Thyroid gland (tissue), 4 donors: ENCODE data around the gene UCP3. TPM values are rescaled to one million over a fixed set of nuclear protein-coding genes. Genes with fewer than 3 reads are reported as not detected.

Experiments
- DNase-seq, 2 donors: peaks; one replicate each; pipeline ENCODE4 v3.0.0-alpha.2; 2019
- H3K27ac ChIP-seq, 3 donors: fragments of 200-600 bp; sonication (generic); 1 replicate in 2 of 3; 2 replicates in 1 of 3; pipeline ENCODE4 v1.5.1; 2016 to 2019; ENCODE audit warnings: mild to moderate bottlenecking in 1 of 3, moderate library complexity in 1 of 3
- H3K27me3 ChIP-seq: fragments of 200-600 bp; sonication (generic); one replicate; pipeline ENCODE4 v1.5.1; 2019
- H3K36me3 ChIP-seq, 2 donors: fragments of 200-600 bp; sonication (generic); one replicate each; pipeline ENCODE4 v1.5.1; 2016 to 2019
- H3K4me1 ChIP-seq, 2 donors: fragments of 200-600 bp; sonication (generic); one replicate each; pipeline ENCODE4 v1.5.1; 2017 to 2019
- H3K4me3 ChIP-seq, 3 donors: fragments of 200-600 bp; sonication (generic); replicated peaks in 1 of 3; 1 replicate in 2 of 3; 2 replicates in 1 of 3; pipeline ENCODE4 v1.5.1; 2016; ENCODE audit warnings: mild to moderate bottlenecking in 1 of 3
- H3K9me3 ChIP-seq: fragments of 200-600 bp; sonication (generic); one replicate; pipeline ENCODE4 v1.5.1; 2017
- CTCF ChIP-seq, 6 experiments: fragments of 200-600 bp in 3 of 6; fragments of 450-650 bp in 3 of 6; sonication (generic) in 3 of 6; IDR thresholded peaks; one replicate each; pipeline ENCODE4 v1.5.1; 2016 to 2019; ENCODE audit warnings: antibody characterized with exemption in 6 of 6, mild to moderate bottlenecking in 2 of 6, inconsistent platforms in 1 of 6, moderate library complexity in 1 of 6
- POLR2A ChIP-seq, 2 donors: fragments of 450-650 bp; IDR thresholded peaks; one replicate each; pipeline ENCODE4 v1.6.1; 2017; ENCODE audit warnings: antibody characterized with exemption in 2 of 2, mild to moderate bottlenecking in 2 of 2, moderate library complexity in 1 of 2
- WGBS, 2 donors: methylation state at CpG; one replicate each; pipeline ENCODE4 v1.1.5; 2017; 5-methylcytosine and 5-hydroxymethylcytosine counted together
- intact Hi-C: fragments of 100-400 bp; cut with DNase I; formaldehyde crosslinking; loops from one replicate; pipeline ENCODE4 v1.15.1; 2023
- total RNA-seq, 4 donors: library from RNA; depleted of rRNA; stranded (reverse); fragments of >200 nt; gene quantifications; one replicate each; pipeline ENCODE4 v1.2.3, GENCODE V29; 2016

Gene UCP3
- total RNA-seq, 4 donors from 2014 or later = 3.1 to 3.6 (median 3.4) TPM

DNA sequence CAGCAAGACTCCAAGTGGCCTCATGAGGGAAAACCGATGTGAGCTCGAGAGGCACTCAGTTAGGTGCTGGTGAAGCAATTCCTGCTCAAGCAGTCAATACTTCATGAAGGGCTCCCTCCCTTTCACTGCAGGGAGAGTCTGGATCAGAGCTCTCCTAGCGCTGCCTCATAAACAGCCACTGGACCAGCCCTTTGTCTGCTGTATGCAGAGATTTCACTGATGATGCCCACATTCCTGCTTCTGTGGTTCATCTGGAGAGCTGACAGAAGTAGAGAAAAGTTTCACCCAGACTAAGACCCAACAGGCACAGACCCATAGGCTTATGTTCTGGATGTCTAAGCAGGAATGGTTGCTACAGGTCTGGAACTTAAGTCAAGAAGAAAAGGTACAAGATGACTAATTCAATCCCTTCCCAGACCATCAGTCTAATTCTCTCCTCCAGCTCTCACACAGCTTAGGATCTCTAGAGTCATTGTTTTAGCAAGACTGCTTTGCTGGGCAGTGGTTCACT, 30.3 kb downstream of the UCP3 start:
- Histone ChIP-seq H3K36me3 (peaks cover 30 to 43% of the 10 kb centered on the region in 2 donors), H3K4me3 (no peak overlapping the region), H3K9me3 (no peaks in the 10 kb centered on the region), H3K4me1 (peaks cover 21 to 35% of the 10 kb centered on the region in 2 donors), H3K27ac (peak overlapping the region in 2 of 3 donors; percentile 92 to 93), H3K27me3 (no peaks in the 10 kb centered on the region)
- 79 to 93% methylated on average over 3 of the region's 3 CpGs for WGBS, 2 donors
- intact Hi-C loops = no loop called here
- DNase-seq = no peak
- TF ChIP-seq POLR2A (IDR thresholded peaks at IDR 0.05) = no peak
- TF ChIP-seq CTCF (IDR thresholded peaks at IDR 0.05) = no peak

DNA sequence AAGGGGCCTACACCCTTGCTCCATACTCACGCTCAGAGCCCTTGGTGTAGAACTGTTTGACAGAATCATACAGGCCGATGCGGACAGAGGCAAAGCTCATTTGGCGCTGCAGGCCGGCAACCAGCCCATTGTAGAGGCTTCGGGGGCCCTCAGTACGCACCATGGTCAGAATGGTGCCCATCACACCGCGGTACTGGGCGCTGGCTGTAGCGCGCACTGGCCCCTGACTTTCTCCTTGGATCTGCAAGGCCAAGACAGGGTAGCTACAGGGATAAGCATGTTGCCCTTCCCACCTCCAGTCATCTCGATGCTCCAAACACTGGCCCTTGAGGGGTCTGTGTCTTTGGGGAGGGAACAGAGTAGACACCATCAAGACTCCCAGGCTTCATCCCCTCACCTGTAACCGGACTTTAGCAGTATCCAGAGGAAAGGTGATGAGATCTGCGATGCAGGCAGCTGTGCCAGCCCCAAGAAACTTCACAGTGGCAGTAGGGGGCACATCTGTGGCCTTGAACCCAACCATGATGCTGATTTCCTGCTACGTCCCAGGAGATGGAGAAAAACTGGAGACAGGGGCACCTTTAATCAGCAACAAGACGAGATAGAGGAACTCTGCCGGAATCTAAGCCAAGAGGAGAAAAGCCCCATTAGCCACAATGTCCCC, 30.9 kb downstream of the UCP3 start:
- Histone ChIP-seq H3K36me3 (peaks cover 30 to 43% of the 10 kb centered on the region in 2 donors), H3K4me1 (peaks cover 21 to 39% of the 10 kb centered on the region in 2 donors), H3K27ac (peak overlapping the region in 1 of 3 donors; percentile 93), H3K9me3 (no peaks in the 10 kb centered on the region), H3K4me3 (no peak overlapping the region), H3K27me3 (no peaks in the 10 kb centered on the region)
- 95 to 97% methylated on average over 18 of the region's 18 CpGs for WGBS, 2 donors
- intact Hi-C loops = no loop called here
- no peak for TF ChIP-seq CTCF (IDR thresholded peaks at IDR 0.05)
- TF ChIP-seq POLR2A (IDR thresholded peaks at IDR 0.05) = no peak
- no peak for DNase-seq

DNA sequence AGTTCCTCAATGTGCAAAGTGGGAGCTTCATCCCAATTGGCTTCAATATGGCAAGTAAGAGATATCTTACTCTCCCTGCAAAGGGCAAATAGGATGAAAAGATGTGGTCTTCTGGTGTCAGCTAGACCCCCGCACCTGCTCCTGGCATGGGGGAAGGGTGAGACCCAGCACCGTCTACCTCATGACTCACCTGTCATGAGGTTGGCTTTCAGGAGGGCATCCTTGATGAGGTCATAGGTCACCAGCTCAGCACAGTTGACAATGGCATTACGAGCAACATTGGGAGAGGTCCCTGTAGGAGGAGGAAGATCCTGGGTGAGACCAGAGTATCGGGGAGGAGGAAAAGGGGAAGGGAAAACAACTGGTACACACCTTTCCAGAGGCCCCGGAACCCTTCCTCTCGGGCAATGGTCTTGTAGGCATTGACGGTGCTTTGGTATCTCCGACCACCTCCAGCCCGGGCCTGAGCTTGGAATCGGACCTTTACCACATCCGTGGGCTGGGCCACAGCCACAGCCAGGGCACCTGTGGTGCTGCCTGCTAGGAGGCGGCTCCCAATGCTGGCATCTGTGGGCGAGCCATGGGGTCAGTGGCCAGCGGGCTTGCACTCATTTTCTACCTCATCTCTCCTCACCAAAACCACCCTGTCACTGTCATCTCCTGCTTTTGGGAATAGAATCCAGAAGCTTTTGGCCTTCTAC, 32.3 kb downstream of the UCP3 start:
- WGBS, 2 donors = 94 to 95% methylated on average over 13 to 14 of the region's 14 CpGs
- DNase-seq = no peak
- Histone ChIP-seq H3K27ac (no peak overlapping the region), H3K9me3 (no peaks in the 10 kb centered on the region), H3K4me1 (peaks cover 15 to 42% of the 10 kb centered on the region in 2 donors), H3K27me3 (no peaks in the 10 kb centered on the region), H3K36me3 (peaks cover 30 to 43% of the 10 kb centered on the region in 2 donors), H3K4me3 (no peak overlapping the region)
- TF ChIP-seq POLR2A (IDR thresholded peaks at IDR 0.05) (no peak), CTCF (IDR thresholded peaks at IDR 0.05) (no peak)
- intact Hi-C loops = no loop called here

- Histone ChIP-seq H3K36me3 (peaks cover 30 to 43% of the 10 kb centered on the region in 2 donors), H3K27ac (no peak overlapping the region), H3K27me3 (no peaks in the 10 kb centered on the region), H3K4me1 (peaks cover 4 to 37% of the 10 kb centered on the region in 2 donors), H3K4me3 (no peak overlapping the region), H3K9me3 (no peaks in the 10 kb centered on the region)
- no peak for TF ChIP-seq POLR2A (IDR thresholded peaks at IDR 0.05)
- TF ChIP-seq CTCF (IDR thresholded peaks at IDR 0.05) = no peak
- intact Hi-C loops = no loop called here
- no peak for DNase-seq
- 90 to 92% methylated on average over 6 of the region's 6 CpGs for WGBS, 2 donors
Measured at GRCh38 chr11:73975479-73975757, 33.5 kb downstream of the UCP3 start.
